Panc1 (cell line): ENCODE data around the gene ZNHIT3. TPM values are rescaled to one million over a fixed set of nuclear protein-coding genes. Genes with fewer than 3 reads are reported as not detected.

Source experiments
- ATAC-seq: fragments of 200-7000 bp; cut with Tn5 transposase; 2 replicates; pipeline ENCODE4 v1.9.1; 2020; ENCODE audit warnings: mild to moderate bottlenecking, moderate library complexity
- BruUV-seq: library from RNA; stranded (reverse); fragments of 400-500 nt; replicated peaks from 2 replicates; lab custom pipeline; 2021; lab: Mats Ljungman, UMichigan
- CTCF ChIA-PET: fragments of 300-600 bp; sonication (Branson Sonifier 250); formaldehyde crosslinking; loops from one replicate; lab custom pipeline; 2022; ENCODE audit warnings: antibody characterized with exemption; lab: Charles Lee
- POLR2A ChIA-PET: fragments of 300-600 bp; sonication (Branson Sonifier 250); formaldehyde crosslinking; loops from one replicate; lab custom pipeline; 2022; ENCODE audit warnings: antibody characterized with exemption; lab: Charles Lee
- DNase-seq: peaks from one replicate; pipeline ENCODE4 v3.0.0-alpha.2; 2010; ENCODE audit warnings: low read depth, low spot score
- H3K27ac ChIP-seq: 2 replicates; pipeline ENCODE4 v1.5.1; 2011; ENCODE audit warnings: mild to moderate bottlenecking, low read length, inconsistent platforms
- H3K27me3 ChIP-seq: fragments of 200-500 bp; sonication (Bioruptor generic); 2 replicates; pipeline ENCODE4 v1.6.0; 2014; ENCODE audit warnings: low read length, inconsistent platforms; ENCODE audit not compliant: control insufficient read depth, insufficient read depth
- H3K36me3 ChIP-seq: fragments of 200-500 bp; sonication (Bioruptor generic); 2 replicates; pipeline ENCODE4 v1.5.1; 2014; ENCODE audit warnings: inconsistent platforms, mild to moderate bottlenecking, low read length, moderate library complexity; ENCODE audit not compliant: control insufficient read depth, insufficient read depth
- H3K4me1 ChIP-seq: 2 replicates; pipeline ENCODE4 v1.5.1; 2011; ENCODE audit warnings: inconsistent platforms, mild to moderate bottlenecking, low read length, moderate library complexity; ENCODE audit not compliant: control insufficient read depth, insufficient read depth
- H3K4me3 ChIP-seq, 2 experiments: 2 replicates each; pipeline ENCODE4 v1.5.1; 2011 to 2012; ENCODE audit warnings: low read depth in 2 of 2, low read length in 2 of 2, mild to moderate bottlenecking in 2 of 2, inconsistent platforms in 1 of 2, moderate library complexity in 1 of 2
- H3K9me3 ChIP-seq: fragments of 200-500 bp; sonication (Bioruptor generic); 2 replicates; pipeline ENCODE4 v1.5.1; 2014; ENCODE audit warnings: low read depth, mild to moderate bottlenecking, inconsistent platforms, low read length, moderate library complexity; ENCODE audit not compliant: control insufficient read depth, insufficient read depth
- POLR2AphosphoS5 ChIP-seq: IDR thresholded peaks from 2 replicates; pipeline ENCODE4 v1.6.1; 2012; ENCODE audit warnings: mild to moderate bottlenecking, low read depth, low read length, moderate library complexity
- SIN3A ChIP-seq: IDR thresholded peaks from 2 replicates; pipeline ENCODE4 v1.6.1; 2012; ENCODE audit warnings: low read depth, mild to moderate bottlenecking, low read length, moderate library complexity, borderline replicate concordance; ENCODE audit not compliant: insufficient read depth
- TCF7L2 ChIP-seq: IDR thresholded peaks from 2 replicates; pipeline ENCODE4 v1.6.1; 2011; ENCODE audit warnings: mild to moderate bottlenecking, low read depth, low read length, inconsistent platforms
- in situ Hi-C: cut with HindIII; loops from 2 replicates; pipeline ENCODE4 v1.10.0; 2016; ENCODE audit warnings: low sequenced_read_pairs, low pct_unique_long_range_greater_than_20kb
- intact Hi-C: fragments of 100-400 bp; cut with micrococcal nuclease; formaldehyde crosslinking; loops from one replicate; pipeline ENCODE4 v1.10.0; 2022; ENCODE audit not compliant: unreplicated experiment
- total RNA-seq: library from RNA; stranded (reverse); gene quantifications from one replicate; pipeline ENCODE4 v1.2.1, GENCODE V29; 2021; ENCODE audit not compliant: unreplicated experiment
- TF ChIP-seq, protein P1 (sequence below), 2 experiments: IDR thresholded peaks; 2 replicates each; pipeline ENCODE4 v1.6.1; 2011 to 2012; ENCODE audit warnings: low read depth in 2 of 2, control low read depth in 1 of 2, low read length in 1 of 2, mild to moderate bottlenecking in 1 of 2, moderate library complexity in 1 of 2; ENCODE audit not compliant: insufficient read depth in 1 of 2
- TF ChIP-seq, protein P2 (sequence below): fragments of 450-650 bp; IDR thresholded peaks from 2 replicates; pipeline ENCODE4 v1.5.1; 2017; ENCODE audit warnings: mild to moderate bottlenecking

Gene ZNHIT3
- total RNA-seq, 1 experiment from 2014 or later, result 16.8 TPM

DNA sequence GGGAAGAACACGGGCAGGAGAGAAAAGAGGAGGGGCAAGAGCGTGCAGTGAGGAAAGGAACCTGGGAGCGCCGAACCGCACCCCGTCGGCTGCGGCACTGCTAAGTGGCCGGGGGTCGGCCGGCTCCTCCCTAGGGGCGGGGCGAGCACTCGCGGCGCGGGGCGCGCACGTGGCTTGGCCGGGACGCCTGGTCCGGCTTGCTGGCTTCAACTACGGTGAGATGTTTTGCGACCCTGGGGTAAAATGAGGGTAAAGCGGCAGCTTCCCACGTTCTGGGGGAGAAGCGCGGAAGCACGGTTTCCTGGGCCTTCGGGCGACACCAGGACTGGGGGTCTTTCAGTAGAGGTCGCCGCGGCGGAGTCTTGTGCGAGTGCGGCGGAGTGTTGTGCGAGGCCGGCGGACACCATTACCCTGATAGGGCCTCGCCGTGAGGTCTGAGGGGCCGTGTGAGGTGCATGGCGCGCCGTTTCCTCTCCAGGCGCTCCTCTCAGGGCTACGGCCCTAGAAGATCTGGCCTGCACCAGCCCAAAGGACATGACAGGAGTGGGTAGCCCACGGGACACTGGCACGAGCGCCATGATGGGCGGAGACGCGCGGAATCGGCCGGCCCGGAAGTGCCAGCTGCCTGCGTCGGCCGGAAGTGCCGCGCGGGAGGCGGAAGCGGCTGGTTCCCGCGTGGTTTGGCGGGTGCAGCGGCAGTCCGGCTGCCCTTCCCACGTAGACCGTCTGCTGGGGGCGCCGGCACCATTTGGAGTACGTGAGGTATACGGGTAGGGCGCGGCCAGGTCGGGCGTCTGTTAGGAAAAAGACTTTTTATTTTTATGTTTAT, 48.6 kb downstream of the ZNHIT3 start, which contains the start of the genes MYO19 and PIGW:
TSS of gene MYO19 (minus strand) at position 29 of the 829 bp plus-strand sequence. CDS start 2,330 bp downstream, outside the sequence.
TSS of gene PIGW (plus strand) at position 148 of the 829 bp plus-strand sequence. CDS start 2,115 bp downstream, outside the sequence.
- BruUV-seq, result no TSS peak
- ATAC-seq (peak; percentile 93), DNase-seq (peak; percentile 39)
- Histone ChIP-seq H3K9me3 (no peaks in the 10 kb centered on the region), H3K27ac (peak within 1 kb of the TSS; percentile 93), H3K36me3 (peaks cover 17% of the 10 kb centered on the region), H3K27me3 (no peaks in the 10 kb centered on the region), H3K4me3 (peak within 1 kb of the TSS; percentile 83 to 90), H3K4me1 (peaks cover 3% of the 10 kb centered on the region)
- ChIA-PET POLR2A (no interaction called here), CTCF (no interaction called here)
- in situ Hi-C loops, result no loop called here
- TF ChIP-seq, protein P1, sequence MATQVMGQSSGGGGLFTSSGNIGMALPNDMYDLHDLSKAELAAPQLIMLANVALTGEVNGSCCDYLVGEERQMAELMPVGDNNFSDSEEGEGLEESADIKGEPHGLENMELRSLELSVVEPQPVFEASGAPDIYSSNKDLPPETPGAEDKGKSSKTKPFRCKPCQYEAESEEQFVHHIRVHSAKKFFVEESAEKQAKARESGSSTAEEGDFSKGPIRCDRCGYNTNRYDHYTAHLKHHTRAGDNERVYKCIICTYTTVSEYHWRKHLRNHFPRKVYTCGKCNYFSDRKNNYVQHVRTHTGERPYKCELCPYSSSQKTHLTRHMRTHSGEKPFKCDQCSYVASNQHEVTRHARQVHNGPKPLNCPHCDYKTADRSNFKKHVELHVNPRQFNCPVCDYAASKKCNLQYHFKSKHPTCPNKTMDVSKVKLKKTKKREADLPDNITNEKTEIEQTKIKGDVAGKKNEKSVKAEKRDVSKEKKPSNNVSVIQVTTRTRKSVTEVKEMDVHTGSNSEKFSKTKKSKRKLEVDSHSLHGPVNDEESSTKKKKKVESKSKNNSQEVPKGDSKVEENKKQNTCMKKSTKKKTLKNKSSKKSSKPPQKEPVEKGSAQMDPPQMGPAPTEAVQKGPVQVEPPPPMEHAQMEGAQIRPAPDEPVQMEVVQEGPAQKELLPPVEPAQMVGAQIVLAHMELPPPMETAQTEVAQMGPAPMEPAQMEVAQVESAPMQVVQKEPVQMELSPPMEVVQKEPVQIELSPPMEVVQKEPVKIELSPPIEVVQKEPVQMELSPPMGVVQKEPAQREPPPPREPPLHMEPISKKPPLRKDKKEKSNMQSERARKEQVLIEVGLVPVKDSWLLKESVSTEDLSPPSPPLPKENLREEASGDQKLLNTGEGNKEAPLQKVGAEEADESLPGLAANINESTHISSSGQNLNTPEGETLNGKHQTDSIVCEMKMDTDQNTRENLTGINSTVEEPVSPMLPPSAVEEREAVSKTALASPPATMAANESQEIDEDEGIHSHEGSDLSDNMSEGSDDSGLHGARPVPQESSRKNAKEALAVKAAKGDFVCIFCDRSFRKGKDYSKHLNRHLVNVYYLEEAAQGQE (IDR thresholded peaks at IDR 0.05; ENCODE audit: insufficient read depth in 1 of 2, low read depth in 2 of 2, low read length in 1 of 2), result no peak
- TF ChIP-seq SIN3A, result peak; percentile 60
- no peak for TF ChIP-seq TCF7L2
- peak; percentile 92 for TF ChIP-seq POLR2AphosphoS5
- TF ChIP-seq, protein P2, sequence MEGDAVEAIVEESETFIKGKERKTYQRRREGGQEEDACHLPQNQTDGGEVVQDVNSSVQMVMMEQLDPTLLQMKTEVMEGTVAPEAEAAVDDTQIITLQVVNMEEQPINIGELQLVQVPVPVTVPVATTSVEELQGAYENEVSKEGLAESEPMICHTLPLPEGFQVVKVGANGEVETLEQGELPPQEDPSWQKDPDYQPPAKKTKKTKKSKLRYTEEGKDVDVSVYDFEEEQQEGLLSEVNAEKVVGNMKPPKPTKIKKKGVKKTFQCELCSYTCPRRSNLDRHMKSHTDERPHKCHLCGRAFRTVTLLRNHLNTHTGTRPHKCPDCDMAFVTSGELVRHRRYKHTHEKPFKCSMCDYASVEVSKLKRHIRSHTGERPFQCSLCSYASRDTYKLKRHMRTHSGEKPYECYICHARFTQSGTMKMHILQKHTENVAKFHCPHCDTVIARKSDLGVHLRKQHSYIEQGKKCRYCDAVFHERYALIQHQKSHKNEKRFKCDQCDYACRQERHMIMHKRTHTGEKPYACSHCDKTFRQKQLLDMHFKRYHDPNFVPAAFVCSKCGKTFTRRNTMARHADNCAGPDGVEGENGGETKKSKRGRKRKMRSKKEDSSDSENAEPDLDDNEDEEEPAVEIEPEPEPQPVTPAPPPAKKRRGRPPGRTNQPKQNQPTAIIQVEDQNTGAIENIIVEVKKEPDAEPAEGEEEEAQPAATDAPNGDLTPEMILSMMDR, result no peak
- intact Hi-C loops, result no loop called here

DNA sequence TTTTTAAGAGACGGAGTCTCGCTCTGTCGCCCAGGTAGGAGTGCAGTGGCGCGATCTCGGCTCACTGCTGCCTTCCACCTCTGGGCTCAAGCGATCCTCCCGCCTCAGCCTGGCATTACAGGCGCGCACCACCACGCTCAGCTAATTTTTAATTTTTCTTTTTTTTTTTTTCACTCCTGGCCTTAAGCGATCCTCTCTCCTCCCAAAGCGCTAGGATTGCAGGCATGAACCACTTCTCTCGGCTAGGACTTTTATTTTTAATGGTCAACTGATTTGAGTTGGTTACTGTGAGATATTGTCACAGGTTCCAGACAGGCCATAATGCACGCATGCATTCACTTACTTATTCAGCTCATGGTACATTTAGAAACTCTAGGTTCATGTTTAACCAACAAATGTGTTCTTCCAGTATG, 49.2 kb downstream of the ZNHIT3 start:
- DNase-seq (no peak), ATAC-seq (peak; percentile 36; the same call in 1 of the 2 replicates)
- intact Hi-C loops (no loop called here), in situ Hi-C loops (no loop called here)
- TF ChIP-seq, protein P1 (IDR thresholded peaks at IDR 0.05; ENCODE audit: insufficient read depth in 1 of 2, low read depth in 2 of 2, low read length in 1 of 2), result no peak
- TF ChIP-seq POLR2AphosphoS5, result peak; percentile 12
- no peak for TF ChIP-seq TCF7L2
- TF ChIP-seq, protein P2, result no peak
- no peak for TF ChIP-seq SIN3A
- no peaks in the 10 kb centered on the region for H3K9me3 ChIP-seq
- ChIA-PET POLR2A (no interaction called here), CTCF (no interaction called here)
- peak overlapping the region; percentile 83 to 90 for H3K4me3 ChIP-seq
- no peaks in the 10 kb centered on the region for H3K27me3 ChIP-seq
- H3K4me1 ChIP-seq, result peaks cover 3% of the 10 kb centered on the region
- peak overlapping the region; percentile 93 for H3K27ac ChIP-seq
- BruUV-seq, result no TSS peak
- peaks cover 15% of the 10 kb centered on the region for H3K36me3 ChIP-seq
